ENCODE measurements around the gene RIN2. TPM values are rescaled to one million over a fixed set of nuclear protein-coding genes. Genes with fewer than 3 reads are reported as not detected.

Gene RIN2
- total RNA-seq, 6 experiments from 2014 or later: 7.0 to 37.7 (median 13.8) TPM

GRCh38 chr20:19789446-19789845 lies 31.4 kb downstream of the RIN2 start:
- no peak for TF ChIP-seq CTCF (IDR thresholded peaks at IDR 0.05)
- no peak for TF ChIP-seq POLR2A (IDR thresholded peaks at IDR 0.05)
- DNase-seq: no peak
- 47% methylated on average over 2 of the region's 2 CpGs for WGBS (ENCODE audit: insufficient coverage, low coverage, low lambda C conversion rate, missing lambda C conversion rate)
- H3K4me1 ChIP-seq: peaks cover 0 to 13% (median 0%) of the 10 kb centered on the region in 4 donors
- no peak overlapping the region for H3K4me3 ChIP-seq
- intact Hi-C loops (cut with DNase I): loop anchor here (10.0 kb wide), 3 partner anchors 95 to 205 kb away; no protein-coding TSS in a partner anchor
- ATAC-seq: no peak
- no peaks in the 10 kb centered on the region for H3K9me3 ChIP-seq
- H3K36me3 ChIP-seq: no peaks in the 10 kb centered on the region
- H3K27ac ChIP-seq: no peak overlapping the region
- H3K27me3 ChIP-seq: no peaks in the 10 kb centered on the region

GRCh38 chr20:19791887-19792286 lies 33.8 kb downstream of the RIN2 start:
- 100% methylated on average over 2 of the region's 2 CpGs for WGBS (ENCODE audit: insufficient coverage, low coverage, low lambda C conversion rate, missing lambda C conversion rate)
- TF ChIP-seq POLR2A (IDR thresholded peaks at IDR 0.05) (no peak), CTCF (IDR thresholded peaks at IDR 0.05) (no peak)
- intact Hi-C loops (cut with DNase I): no loop called here
- Histone ChIP-seq H3K9me3 (no peaks in the 10 kb centered on the region), H3K27me3 (no peaks in the 10 kb centered on the region), H3K4me1 (peaks cover 0 to 5% (median 0%) of the 10 kb centered on the region in 4 donors), H3K36me3 (no peaks in the 10 kb centered on the region), H3K27ac (no peak overlapping the region), H3K4me3 (no peak overlapping the region)
- DNase-seq (no peak), ATAC-seq (peak in 1 of 4 donors; percentile 38)

DNA sequence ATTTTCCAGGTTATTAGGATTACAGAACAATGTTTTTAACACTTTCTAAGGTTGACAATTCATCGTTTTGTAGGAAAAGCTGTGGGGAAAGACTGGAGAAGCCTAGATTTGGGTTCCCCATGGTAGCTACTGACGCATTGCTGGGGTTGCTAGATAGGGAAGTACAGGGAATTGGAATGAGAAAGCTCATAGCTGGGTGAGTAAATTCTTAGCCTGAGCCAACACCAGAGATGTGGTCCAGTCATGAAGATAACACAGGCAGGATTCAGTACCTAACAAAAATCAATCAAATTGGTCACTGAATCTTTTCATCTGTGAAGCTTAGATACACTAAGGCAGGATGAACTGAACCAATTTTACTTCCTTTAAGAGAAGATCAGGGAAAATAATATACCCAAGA lies 35.7 kb downstream of the RIN2 start:
- intact Hi-C loops (cut with DNase I): no loop called here
- Histone ChIP-seq H3K9me3 (no peaks in the 10 kb centered on the region), H3K27me3 (no peaks in the 10 kb centered on the region), H3K4me3 (no peak overlapping the region), H3K36me3 (no peaks in the 10 kb centered on the region), H3K4me1 (peaks cover 0 to 5% (median 0%) of the 10 kb centered on the region in 4 donors), H3K27ac (no peak overlapping the region)
- DNase-seq (no peak), ATAC-seq (no peak)
- no peak for TF ChIP-seq POLR2A (IDR thresholded peaks at IDR 0.05)
- no peak for TF ChIP-seq CTCF (IDR thresholded peaks at IDR 0.05)
- 94% methylated on average over 2 of the region's 2 CpGs for WGBS (ENCODE audit: insufficient coverage, low coverage, low lambda C conversion rate, missing lambda C conversion rate)

DNA sequence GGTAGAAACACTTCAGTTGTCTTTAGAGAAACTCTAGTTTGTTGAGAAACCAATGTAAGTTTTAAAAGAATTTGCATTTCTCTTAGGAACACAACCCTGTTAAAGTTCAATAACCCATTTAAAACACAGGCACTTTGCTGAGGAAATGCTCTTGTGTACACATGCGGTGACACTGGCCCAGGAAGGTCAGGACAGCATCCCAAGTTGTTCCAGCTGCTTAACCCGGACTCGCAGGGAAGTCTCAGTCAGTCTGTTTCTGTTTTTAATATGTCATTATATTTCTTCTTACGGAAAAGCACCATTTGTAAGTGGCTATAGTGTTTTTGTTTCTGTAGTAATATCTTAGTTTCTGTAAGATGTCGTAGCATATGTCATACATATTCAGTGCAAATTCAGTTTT lies 36.9 kb downstream of the RIN2 start:
- H3K4me1 ChIP-seq: peaks cover 0 to 5% (median 0%) of the 10 kb centered on the region in 4 donors
- intact Hi-C loops (cut with DNase I): no loop called here
- no peak overlapping the region for H3K4me3 ChIP-seq
- 30% methylated on average over 5 of the region's 5 CpGs for WGBS (ENCODE audit: insufficient coverage, low coverage, low lambda C conversion rate, missing lambda C conversion rate)
- no peaks in the 10 kb centered on the region for H3K9me3 ChIP-seq
- TF ChIP-seq CTCF (IDR thresholded peaks at IDR 0.05): no peak
- TF ChIP-seq POLR2A (IDR thresholded peaks at IDR 0.05): no peak
- DNase-seq (peak in 1 of 3 donors; percentile 40), ATAC-seq (peak; percentile 78 to 91 (median 88))
- H3K27me3 ChIP-seq: no peaks in the 10 kb centered on the region
- H3K36me3 ChIP-seq: peaks cover 0 to 2% (median 0%) of the 10 kb centered on the region in 4 donors
- H3K27ac ChIP-seq: no peak overlapping the region

GRCh38 chr20:19799325-19799724 lies 41.3 kb downstream of the RIN2 start:
- Histone ChIP-seq H3K4me3 (no peak overlapping the region), H3K27me3 (no peaks in the 10 kb centered on the region), H3K27ac (no peak overlapping the region), H3K36me3 (peaks cover 0 to 6% (median 0%) of the 10 kb centered on the region in 4 donors), H3K9me3 (no peaks in the 10 kb centered on the region), H3K4me1 (peaks cover 0 to 5% (median 0%) of the 10 kb centered on the region in 4 donors)
- ATAC-seq: no peak
- no peak for TF ChIP-seq POLR2A (IDR thresholded peaks at IDR 0.05)
- no peak for TF ChIP-seq CTCF (IDR thresholded peaks at IDR 0.05)
- 73% methylated on average over 5 of the region's 5 CpGs for WGBS (ENCODE audit: insufficient coverage, low coverage, low lambda C conversion rate, missing lambda C conversion rate)
- intact Hi-C loops (cut with DNase I): no loop called here
- DNase-seq: no peak

All from right lobe of liver (tissue), 6 donors.